B cell (primary cell): ENCODE results near the gene TRIOBP. TPM values are rescaled to one million over a fixed set of nuclear protein-coding genes. Genes with fewer than 3 reads are reported as not detected.
"Not testable (repeated sequence)": the region's sequence is repeated elsewhere in the genome, so short reads cannot be mapped to it uniquely, and the experiment has no call there.

Experiments used
- ATAC-seq: fragments of 200-7000 bp; cut with Tn5 transposase; one replicate; pipeline ENCODE4 v1.10.0; 2021; ENCODE audit warnings: low read depth, mild to moderate bottlenecking, moderate number of reproducible peaks, moderate library complexity
- CTCF ChIA-PET: fragments of 350-600 bp; sonication (Branson Sonifier 250); formaldehyde crosslinking; loops from one replicate; lab custom pipeline; 2021; ENCODE audit warnings: antibody characterized with exemption, inconsistent platforms; lab: Charles Lee
- POLR2A ChIA-PET: fragments of 350-600 bp; sonication (Branson Sonifier 250); formaldehyde crosslinking; loops from one replicate; lab custom pipeline; 2021; ENCODE audit warnings: antibody characterized with exemption; lab: Charles Lee
- DNase-seq: peaks from one replicate; pipeline ENCODE4 v3.0.0; 2013
- H2AFZ ChIP-seq: 2 replicates; pipeline ENCODE4 v1.6.1; 2012; ENCODE audit warnings: mild to moderate bottlenecking, low read depth, low read length; ENCODE audit not compliant: insufficient read depth, poor library complexity, severe bottlenecking
- H3K27ac ChIP-seq, 2 donors: 1 replicate in 1 of 2; 2 replicates in 1 of 2; pipeline ENCODE4 v1.5.1; 2012 to 2013; ENCODE audit warnings: low read length in 2 of 2, mild to moderate bottlenecking in 2 of 2, moderate library complexity in 1 of 2
- H3K27me3 ChIP-seq, 4 experiments: fragments of 200-600 bp in 1 of 4; sonication (generic) in 1 of 4; replicated peaks in 1 of 4; 1 replicate in 2 of 4; 2 replicates in 2 of 4; pipeline versions ENCODE4 v1.6.1 to v1.7.0; 2013 to 2016; ENCODE audit warnings: low read length in 3 of 4, mild to moderate bottlenecking in 2 of 4, mixed read lengths in 1 of 4, moderate library complexity in 1 of 4; ENCODE audit not compliant: insufficient read depth in 4 of 4, control insufficient read depth in 3 of 4; ENCODE audit errors: control extremely low read depth in 1 of 4
- H3K36me3 ChIP-seq, 2 experiments: replicated peaks in 1 of 2; 1 replicate in 1 of 2; 2 replicates in 1 of 2; pipeline versions ENCODE4 v1.6.1 to v1.7.1; 2013; ENCODE audit warnings: low read length in 1 of 2; ENCODE audit not compliant: insufficient read depth in 2 of 2, control insufficient read depth in 1 of 2; ENCODE audit errors: control extremely low read depth in 1 of 2, extremely low read depth in 1 of 2
- H3K4me1 ChIP-seq, 2 donors: fragments of 200-600 bp in 1 of 2; sonication (generic) in 1 of 2; 1 replicate in 1 of 2; 2 replicates in 1 of 2; pipeline versions ENCODE4 v1.5.1 to v1.6.1; 2013 to 2017; ENCODE audit warnings: low read length in 2 of 2; ENCODE audit not compliant: control insufficient read depth in 2 of 2, insufficient read depth in 2 of 2
- H3K4me2 ChIP-seq: replicated peaks from 2 replicates; pipeline ENCODE3; 2012; ENCODE audit warnings: mild to moderate bottlenecking, low read depth, low read length; ENCODE audit not compliant: poor library complexity, severe bottlenecking
- H3K4me3 ChIP-seq, 5 experiments: fragments of 200-600 bp in 1 of 5; sonication (generic) in 1 of 5; 1 replicate in 3 of 5; 2 replicates in 2 of 5; pipeline versions ENCODE4 v1.5.1 to v1.7.0; 2011 to 2016; ENCODE audit warnings: low read length in 4 of 5, mild to moderate bottlenecking in 4 of 5, low read depth in 2 of 5, control low read depth in 1 of 5, moderate library complexity in 1 of 5; ENCODE audit not compliant: insufficient read depth in 1 of 5; ENCODE audit errors: control extremely low read depth in 1 of 5, extremely low read depth in 1 of 5
- H3K79me2 ChIP-seq: fragments of 200-600 bp; sonication (generic); one replicate; pipeline ENCODE4 v1.6.0; 2016; ENCODE audit warnings: low read length; ENCODE audit not compliant: control insufficient read depth, insufficient read depth
- H3K9ac ChIP-seq: fragments of 200-600 bp; sonication (generic); 2 replicates; pipeline ENCODE4 v1.6.1; 2017; ENCODE audit warnings: mild to moderate bottlenecking, low read length, moderate library complexity
- H3K9me3 ChIP-seq, 3 donors: one replicate each; pipeline versions ENCODE4 v1.6.1 to v1.7.1; 2013; ENCODE audit warnings: low read length in 2 of 3; ENCODE audit not compliant: control insufficient read depth in 2 of 3, insufficient read depth in 1 of 3; ENCODE audit errors: control extremely low read depth in 1 of 3
- H4K20me1 ChIP-seq: 2 replicates; pipeline ENCODE4 v1.6.0; 2012; ENCODE audit warnings: mild to moderate bottlenecking, low read length; ENCODE audit not compliant: insufficient read depth, control insufficient read depth, poor library complexity, severe bottlenecking
- H3K27ac Mint-ChIP-seq: one replicate; pipeline ENCODE4 v1.8.0; 2021; ENCODE audit warnings: mixed read lengths
- H3K27me3 Mint-ChIP-seq: one replicate; pipeline ENCODE4 v1.8.0; 2021; ENCODE audit warnings: mixed read lengths
- H3K4me1 Mint-ChIP-seq: one replicate; pipeline ENCODE4 v1.8.0; 2021; ENCODE audit warnings: mixed read lengths
- H3K4me3 Mint-ChIP-seq: one replicate; pipeline ENCODE4 v1.8.0; 2021; ENCODE audit warnings: mixed read lengths
- H3K9me3 Mint-ChIP-seq: one replicate; pipeline ENCODE4 v1.8.0; 2022; ENCODE audit warnings: mixed read lengths; ENCODE audit not compliant: insufficient read depth
- EZH2 ChIP-seq: IDR thresholded peaks from 2 replicates; pipeline ENCODE4 v1.6.1; 2012; ENCODE audit warnings: borderline replicate concordance, low read depth, mild to moderate bottlenecking, moderate library complexity, low read length; ENCODE audit not compliant: insufficient read depth, poor library complexity, severe bottlenecking
- WGBS: methylation state at CpG from one replicate; pipeline ENCODE4 v1.1.5; 2013; ENCODE audit warnings: missing lambda C conversion rate; ENCODE audit not compliant: insufficient coverage; 5-methylcytosine and 5-hydroxymethylcytosine counted together
- intact Hi-C: fragments of 100-400 bp; cut with micrococcal nuclease; formaldehyde crosslinking; loops from one replicate; pipeline ENCODE4 v1.10.0; 2022
- polyA plus RNA-seq: library from polyadenylated mRNA; depleted of rRNA; stranded (reverse); fragments of >200 nt; gene quantifications from 2 replicates; pipeline ENCODE4 v1.2.3, GENCODE V29; 2012
- total RNA-seq, 2 donors: library from RNA; stranded (reverse); fragments of 120-200 nt in 1 of 2; gene quantifications; 1 replicate in 1 of 2; 2 replicates in 1 of 2; pipeline versions ENCODE4 v1.2.3 to v1.2.4, GENCODE V29; 2013 to 2022
- TF ChIP-seq, protein P1 (sequence below): fragments of 200-600 bp; IDR thresholded peaks from one replicate; pipeline ENCODE4 v1.8.0; 2022; ENCODE audit warnings: antibody characterized with exemption, mild to moderate bottlenecking

Gene TRIOBP
- total and polyA plus RNA-seq, 2 donors (not counting 1 experiment from before 2014, with no cell fraction given) = 26.8 to 47.5 TPM

DNA sequence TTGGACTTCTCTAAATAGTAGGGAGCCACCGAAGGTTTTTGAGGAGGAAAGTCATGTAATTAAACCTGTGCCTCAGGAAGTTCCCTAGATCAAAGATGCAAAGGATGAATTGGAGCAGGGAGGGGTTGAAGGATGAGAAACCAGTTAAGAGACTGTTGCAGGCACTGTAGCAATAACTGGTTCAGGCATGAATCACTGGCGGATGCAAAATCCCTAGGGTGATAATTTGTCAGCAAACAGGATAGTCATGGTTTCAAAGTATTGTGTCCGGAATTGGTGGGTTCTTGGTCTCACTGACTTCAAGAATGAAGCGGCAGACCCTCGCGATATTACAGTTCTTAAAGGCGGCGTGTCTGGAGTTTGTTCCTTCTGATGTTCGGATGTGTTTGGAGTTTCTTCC, 19.9 kb downstream of the TRIOBP start:
- Histone ChIP-seq H3K9me3 (no peaks in the 10 kb centered on the region), H4K20me1 (no peaks in the 10 kb centered on the region), H3K4me3 (no peak overlapping the region), H3K27ac (no peak overlapping the region), H3K4me1 (no peaks in the 10 kb centered on the region), H3K27me3 (no peaks in the 10 kb centered on the region), H3K9ac (no peak overlapping the region), H3K4me2 (no peak overlapping the region), H2AFZ (no peak overlapping the region), H3K79me2 (no peaks in the 10 kb centered on the region), H3K36me3 (peaks cover 0 to 2% of the 10 kb centered on the region in 2 experiments)
- 100% methylated on average over 8 of the region's 9 CpGs for WGBS
- no peak overlapping the region for H3K27ac Mint-ChIP-seq
- ATAC-seq (no peak), DNase-seq (no peak)
- ChIA-PET POLR2A (no interaction called here), CTCF (no interaction called here)
- no peaks in the 10 kb centered on the region for H3K27me3 Mint-ChIP-seq
- H3K9me3 Mint-ChIP-seq = no peaks in the 10 kb centered on the region
- H3K4me3 Mint-ChIP-seq = no peak overlapping the region
- intact Hi-C loops = no loop called here
- no peaks in the 10 kb centered on the region for H3K4me1 Mint-ChIP-seq
- no peak for TF ChIP-seq EZH2
- TF ChIP-seq, protein P1, sequence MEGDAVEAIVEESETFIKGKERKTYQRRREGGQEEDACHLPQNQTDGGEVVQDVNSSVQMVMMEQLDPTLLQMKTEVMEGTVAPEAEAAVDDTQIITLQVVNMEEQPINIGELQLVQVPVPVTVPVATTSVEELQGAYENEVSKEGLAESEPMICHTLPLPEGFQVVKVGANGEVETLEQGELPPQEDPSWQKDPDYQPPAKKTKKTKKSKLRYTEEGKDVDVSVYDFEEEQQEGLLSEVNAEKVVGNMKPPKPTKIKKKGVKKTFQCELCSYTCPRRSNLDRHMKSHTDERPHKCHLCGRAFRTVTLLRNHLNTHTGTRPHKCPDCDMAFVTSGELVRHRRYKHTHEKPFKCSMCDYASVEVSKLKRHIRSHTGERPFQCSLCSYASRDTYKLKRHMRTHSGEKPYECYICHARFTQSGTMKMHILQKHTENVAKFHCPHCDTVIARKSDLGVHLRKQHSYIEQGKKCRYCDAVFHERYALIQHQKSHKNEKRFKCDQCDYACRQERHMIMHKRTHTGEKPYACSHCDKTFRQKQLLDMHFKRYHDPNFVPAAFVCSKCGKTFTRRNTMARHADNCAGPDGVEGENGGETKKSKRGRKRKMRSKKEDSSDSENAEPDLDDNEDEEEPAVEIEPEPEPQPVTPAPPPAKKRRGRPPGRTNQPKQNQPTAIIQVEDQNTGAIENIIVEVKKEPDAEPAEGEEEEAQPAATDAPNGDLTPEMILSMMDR = no peak

DNA sequence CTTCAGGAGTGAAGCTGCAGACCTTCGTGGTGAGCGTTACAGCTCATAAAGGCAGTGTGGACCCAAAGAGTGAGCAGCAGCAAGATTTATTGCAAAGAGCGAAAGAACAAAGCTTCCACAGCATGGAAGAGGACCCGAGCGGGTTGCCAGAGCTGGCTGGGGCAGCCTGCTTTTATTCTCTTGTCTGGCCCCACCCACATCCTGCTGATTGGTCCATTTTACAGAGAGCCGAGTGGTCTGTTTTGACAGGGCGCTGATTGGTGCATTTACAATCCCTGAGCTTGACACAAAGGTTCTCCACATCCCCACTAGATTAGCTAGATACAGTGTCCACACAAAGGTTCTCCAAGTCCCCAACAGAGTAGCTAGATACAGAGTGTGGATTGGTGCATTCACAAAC, 20.4 kb downstream of the TRIOBP start:
- H3K79me2 ChIP-seq, H3K36me3 ChIP-seq, H3K9me3 ChIP-seq, H3K4me1 ChIP-seq, H3K27ac ChIP-seq, CTCF ChIA-PET, H3K27me3 Mint-ChIP-seq, H4K20me1 ChIP-seq, intact Hi-C loops, H3K9me3 Mint-ChIP-seq, DNase-seq, H3K9ac ChIP-seq, H3K4me3 Mint-ChIP-seq, H3K4me1 Mint-ChIP-seq, H3K4me2 ChIP-seq, H3K27ac Mint-ChIP-seq, POLR2A ChIA-PET, H3K27me3 ChIP-seq, H2AFZ ChIP-seq, ATAC-seq, H3K4me3 ChIP-seq: not testable (repeated sequence)
- 91% methylated on average over 5 of the region's 7 CpGs for WGBS

DNA sequence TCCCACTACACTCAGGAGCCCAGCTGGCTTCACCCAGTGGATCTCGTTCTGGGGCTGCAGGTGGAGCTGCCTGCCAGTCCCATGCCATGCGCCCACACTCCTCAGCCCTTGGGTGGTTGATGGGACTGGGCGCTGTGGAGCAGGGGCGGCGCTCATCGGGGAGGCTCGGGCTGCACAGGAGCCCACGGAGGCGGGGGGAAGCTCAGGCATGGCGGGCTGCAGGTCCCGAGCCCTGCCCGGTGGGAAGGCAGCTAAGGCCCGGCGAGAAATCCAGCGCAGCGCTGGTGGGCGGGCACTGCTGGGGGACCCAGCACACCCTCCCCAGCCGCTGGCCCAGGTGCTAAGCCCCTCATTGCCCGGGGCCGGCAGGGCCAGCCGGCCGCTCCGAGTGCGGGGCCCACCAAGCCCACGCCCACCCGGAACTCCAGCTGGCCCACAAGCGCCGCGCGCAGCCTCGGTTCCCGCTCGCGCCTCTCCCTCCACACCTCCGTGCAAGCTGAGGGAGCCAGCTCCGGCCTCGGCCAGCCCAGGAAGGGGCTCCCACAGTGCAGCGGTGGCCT, 21.0 kb downstream of the TRIOBP start:
- H2AFZ ChIP-seq, DNase-seq, H3K36me3 ChIP-seq, H3K9ac ChIP-seq, H3K27me3 ChIP-seq, ATAC-seq, H3K27ac Mint-ChIP-seq, CTCF ChIA-PET, H3K4me3 ChIP-seq, POLR2A ChIA-PET, H3K9me3 Mint-ChIP-seq, intact Hi-C loops, H3K79me2 ChIP-seq, H3K9me3 ChIP-seq, H3K4me3 Mint-ChIP-seq, H3K27me3 Mint-ChIP-seq, H3K4me2 ChIP-seq, H3K27ac ChIP-seq, H3K4me1 ChIP-seq, H3K4me1 Mint-ChIP-seq, H4K20me1 ChIP-seq: not testable (repeated sequence)
- 96% methylated on average over 38 of the region's 38 CpGs for WGBS
